Keratinocyte (primary cell): ENCODE measurements around the gene GPAT2.
"Not testable (repeated sequence)": the region's sequence is repeated elsewhere in the genome, so short reads cannot be mapped to it uniquely, and the experiment has no call there.

Experiments used
- EZH2 ChIP-seq: IDR thresholded peaks from one replicate; pipeline ENCODE4 v1.6.1; 2012; ENCODE audit warnings: inconsistent platforms, mild to moderate bottlenecking, low read length, moderate library complexity
- TF ChIP-seq, protein P1 (sequence below), 3 experiments: IDR thresholded peaks in 1 of 3; conservative IDR thresholded peaks in 1 of 3; optimal IDR thresholded peaks in 1 of 3; 2 replicates in 2 of 3; 3 replicates in 1 of 3; pipeline versions ENCODE3 to v1.5.1; 2011; ENCODE audit warnings: low read length in 3 of 3, mild to moderate bottlenecking in 3 of 3, moderate library complexity in 2 of 3, control low read depth in 1 of 3, inconsistent platforms in 1 of 3; ENCODE audit not compliant: insufficient read depth in 2 of 3; ENCODE audit errors: extremely low read depth in 1 of 3

DNA sequence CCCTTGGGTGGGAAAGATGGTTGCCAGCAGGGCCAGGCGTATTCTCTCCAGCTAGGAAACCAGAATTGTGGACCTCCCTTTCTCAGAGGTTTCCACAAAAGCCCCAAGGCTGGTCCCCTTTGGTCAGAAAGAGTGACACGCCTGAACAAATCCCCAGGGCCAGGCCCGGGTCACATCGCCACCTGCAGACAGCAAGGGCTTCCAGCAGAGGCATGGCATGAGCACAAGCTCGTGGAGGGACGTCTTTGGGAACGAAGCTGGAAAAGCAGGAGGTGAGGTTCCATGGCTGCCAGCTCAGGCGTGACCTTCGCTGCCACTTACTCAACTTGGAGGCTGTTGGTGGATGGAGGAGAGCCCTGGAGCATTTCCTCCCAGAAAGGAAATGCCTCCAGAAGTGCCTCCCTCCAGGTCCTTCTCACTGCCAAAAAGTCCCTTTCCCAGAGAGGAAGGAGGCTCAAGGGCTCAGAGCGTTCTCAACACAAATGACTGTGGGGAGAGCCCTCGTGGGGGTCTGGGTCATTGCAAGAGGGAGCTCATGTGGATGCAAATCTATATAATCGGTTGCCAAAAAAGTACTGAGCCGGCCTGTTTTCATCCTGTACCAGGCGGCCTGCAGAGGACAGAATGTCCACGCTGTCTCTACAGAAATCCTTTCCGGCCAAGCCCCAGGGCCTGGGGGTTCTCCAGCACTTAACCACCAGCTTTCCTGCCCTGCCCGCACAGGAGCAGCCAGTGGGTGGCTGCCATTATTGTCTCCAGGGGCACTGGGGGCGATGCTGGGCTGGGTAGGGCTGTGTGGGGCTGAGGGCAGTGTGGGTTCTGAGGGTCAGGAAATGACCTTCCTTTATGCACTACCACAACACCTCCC, 14.6 kb upstream of the GPAT2 start:
- TF ChIP-seq, protein P1, sequence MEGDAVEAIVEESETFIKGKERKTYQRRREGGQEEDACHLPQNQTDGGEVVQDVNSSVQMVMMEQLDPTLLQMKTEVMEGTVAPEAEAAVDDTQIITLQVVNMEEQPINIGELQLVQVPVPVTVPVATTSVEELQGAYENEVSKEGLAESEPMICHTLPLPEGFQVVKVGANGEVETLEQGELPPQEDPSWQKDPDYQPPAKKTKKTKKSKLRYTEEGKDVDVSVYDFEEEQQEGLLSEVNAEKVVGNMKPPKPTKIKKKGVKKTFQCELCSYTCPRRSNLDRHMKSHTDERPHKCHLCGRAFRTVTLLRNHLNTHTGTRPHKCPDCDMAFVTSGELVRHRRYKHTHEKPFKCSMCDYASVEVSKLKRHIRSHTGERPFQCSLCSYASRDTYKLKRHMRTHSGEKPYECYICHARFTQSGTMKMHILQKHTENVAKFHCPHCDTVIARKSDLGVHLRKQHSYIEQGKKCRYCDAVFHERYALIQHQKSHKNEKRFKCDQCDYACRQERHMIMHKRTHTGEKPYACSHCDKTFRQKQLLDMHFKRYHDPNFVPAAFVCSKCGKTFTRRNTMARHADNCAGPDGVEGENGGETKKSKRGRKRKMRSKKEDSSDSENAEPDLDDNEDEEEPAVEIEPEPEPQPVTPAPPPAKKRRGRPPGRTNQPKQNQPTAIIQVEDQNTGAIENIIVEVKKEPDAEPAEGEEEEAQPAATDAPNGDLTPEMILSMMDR (optimal IDR thresholded peaks at IDR 0.05 in 1 of 3, IDR thresholded peaks at IDR 0.05 in 1 of 3, conservative IDR thresholded peaks at IDR 0.05 in 1 of 3; ENCODE audit: extremely low read depth in 1 of 3, insufficient read depth in 2 of 3, low read length in 3 of 3) = not testable (repeated sequence)
- not testable (repeated sequence) for TF ChIP-seq EZH2
